Measurements from ENCODE around the gene BTN2A1. TPM values are rescaled to one million over a fixed set of nuclear protein-coding genes. Genes with fewer than 3 reads are reported as not detected.

BTN2A1 gene
- total and polyA plus RNA-seq, 9 of the 15 experiments (the other 6 are each of a cell fraction or from before 2014, with no cell fraction given), result 6.7 to 22.1 (median 16.4) TPM

GRCh38 chr6:26464014-26464413 lies 6.3 kb downstream of the BTN2A1 start (continued):
- TF ChIP-seq ATF4 (CRISPR knock-in tag; IDR thresholded peaks at IDR 0.05), result no peak
- TF ChIP-seq CBFA2T3 (IDR thresholded peaks at IDR 0.05), result no peak
- TF ChIP-seq ETV1 (tag; conservative IDR thresholded peaks at IDR 0.05; ENCODE audit: low read depth), result no peak
- TF ChIP-seq SMARCC2 (IDR thresholded peaks at IDR 0.05; ENCODE audit: low read depth), result no peak
- TF ChIP-seq ZNF589 (CRISPR knock-in tag; IDR thresholded peaks at IDR 0.05; ENCODE audit: low read depth), result no peak
- no peak for TF ChIP-seq CTBP1 (IDR thresholded peaks at IDR 0.05; ENCODE audit: borderline replicate concordance)

- H3K4me3 ChIP-seq, result no peak overlapping the region
- intact Hi-C loops (cut with micrococcal nuclease), result no loop called here
- no peaks in the 10 kb centered on the region for H3K27me3 ChIP-seq (ENCODE audit: control insufficient read depth in 2 of 2, insufficient read depth in 2 of 2, low read length in 2 of 2)
- no peak overlapping the region for H3K4me2 ChIP-seq (ENCODE audit: insufficient read depth, low read length)
- H3K79me2 ChIP-seq (ENCODE audit: control insufficient read depth, insufficient read depth, low read length), result peaks cover 4% of the 10 kb centered on the region; the same call in 2 of the 3 replicates
- WGBS (ENCODE audit: insufficient coverage, low coverage, missing lambda C conversion rate), result 95% methylated on average over 7 of the region's 7 CpGs
- peak overlapping the region in 1 of 2 experiments; percentile 53; a peak in 1 of 4 replicates for H3K9ac ChIP-seq (ENCODE audit: insufficient read depth in 1 of 2, low read depth in 2 of 2, low read length in 2 of 2)
- DNase-seq (ENCODE audit: extremely low read depth in 1 of 4, low spot score in 3 of 4) (no peak), FAIRE-seq (peak; percentile 66), ATAC-seq (no peak)
- in situ Hi-C loops (cut with MboI), result no loop called here
- TF ChIP-seq ZEB2 (IDR thresholded peaks at IDR 0.05), result no peak
- peak; percentile 41 for TF ChIP-seq RBM25 (IDR thresholded peaks at IDR 0.05; ENCODE audit: low read depth, low read length, severe bottlenecking)
- TF ChIP-seq ZNF316 (IDR thresholded peaks at IDR 0.05), result peak; percentile 62
- TF ChIP-seq ZNF695 (CRISPR knock-in tag; IDR thresholded peaks at IDR 0.05), result no peak
- no peak for TF ChIP-seq XRCC5 (IDR thresholded peaks at IDR 0.05; ENCODE audit: low read depth, low read length)
- TF ChIP-seq PTBP1 (IDR thresholded peaks at IDR 0.05; ENCODE audit: low read depth, low read length), result peak; percentile 96
- TF ChIP-seq E2F3 (CRISPR knock-in tag; IDR thresholded peaks at IDR 0.05), result no peak
- TF ChIP-seq MIER1 (IDR thresholded peaks at IDR 0.05; ENCODE audit: low read depth), result peak; percentile 94
- TF ChIP-seq CCAR2 (IDR thresholded peaks at IDR 0.05; ENCODE audit: low read depth, low read length), result no peak
- no peak for TF ChIP-seq FOXJ2 (tag; IDR thresholded peaks at IDR 0.05)
- TF ChIP-seq FOXO4 (CRISPR knock-in tag; IDR thresholded peaks at IDR 0.05), result no peak
- 0 out of 2 replicates have a peak, but pooled peaks have one; percentile 3 for TF ChIP-seq MAFK (IDR thresholded peaks at IDR 0.05; ENCODE audit: low read length)
- peak; percentile 54 for TF ChIP-seq C11orf30 (IDR thresholded peaks at IDR 0.05; ENCODE audit: low read depth)
- TF ChIP-seq MAFG (tag; conservative IDR thresholded peaks at IDR 0.05), result 0 out of 2 replicates have a peak, but pooled peaks have one; percentile 28
- no peaks in the 10 kb centered on the region for H4K20me1 ChIP-seq (replicated peaks; ENCODE audit: control insufficient read depth, insufficient read depth, low read length)
- no peak overlapping the region for H3K27ac ChIP-seq (ENCODE audit: extremely low read depth, low read depth, low read length)
- H3K9me3 ChIP-seq (replicated peaks; ENCODE audit: control insufficient read depth, insufficient read depth, low read depth, low read length), result no peaks in the 10 kb centered on the region
- H3K36me3 ChIP-seq (ENCODE audit: control insufficient read depth, insufficient read depth, low read length), result peaks cover 87% of the 10 kb centered on the region
- peaks cover 5% of the 10 kb centered on the region for H3K9me1 ChIP-seq (ENCODE audit: control insufficient read depth, insufficient read depth, low read length)
- ChIA-PET POLR2A (interaction anchor here (0.6 to 1.4 kb wide), 4 partner anchors 10 to 90 kb away, joined by 3 to 6 read pairs (median 4); no protein-coding TSS in a partner anchor), CTCF (ENCODE audit: low intra/inter-chr PET ratio) (interaction anchor here (0.9 kb wide), 1 partner anchor 132 kb away, joined by 4 read pairs; no protein-coding TSS in a partner anchor)
- H2AFZ ChIP-seq (ENCODE audit: low read depth, low read length), result no peak overlapping the region
- no peaks in the 10 kb centered on the region; a peak in 1 of 5 replicates for H3K4me1 ChIP-seq (replicated peaks in 1 of 2; ENCODE audit: control insufficient read depth in 2 of 2, insufficient read depth in 2 of 2, low read length in 2 of 2)
- BruUV-seq (replicated peaks), result no TSS peak
Measured at GRCh38 chr6:26464416-26465131, 6.8 kb downstream of the BTN2A1 start.
